GM20000 (cell line): ENCODE results near the gene FLT4.

ENCODE experiments used
- DNase-seq: peaks from one replicate; pipeline ENCODE4 v3.0.0; 2012; ENCODE audit warnings: low spot score
- CTCF ChIP-seq: IDR thresholded peaks from 2 replicates; pipeline ENCODE4 v1.5.1; 2012; ENCODE audit warnings: mild to moderate bottlenecking, control low read depth; ENCODE audit errors: extremely low read depth, missing control alignments

FLT4 gene

GRCh38 chr5:180602481-180603075 lies 46.8 kb downstream of the FLT4 start:
- DNase-seq = peak; percentile 26
- TF ChIP-seq CTCF = no peak

GRCh38 chr5:180601591-180602480 lies 47.6 kb downstream of the FLT4 start:
- no peak for TF ChIP-seq CTCF
- DNase-seq = peak; percentile 18

- peak; percentile 14 for DNase-seq
- no peak for TF ChIP-seq CTCF
These were observed 48.8 kb downstream of the FLT4 start for GRCh38 chr5:180600554-180601041.

- no peak for TF ChIP-seq CTCF
- peak; percentile 23 for DNase-seq
These were observed 49.3 kb downstream of the FLT4 start for GRCh38 chr5:180599981-180600553.

GRCh38 chr5:180599590-180599914 lies 49.8 kb downstream of the FLT4 start:
- peak; percentile 14 for DNase-seq
- no peak for TF ChIP-seq CTCF

- peak; percentile 9 for DNase-seq
- no peak for TF ChIP-seq CTCF
These were observed 50.4 kb downstream of the FLT4 start for GRCh38 chr5:180598797-180599589.
